Activated T-helper 9 cell treated with anti-CD3 and anti-CD28 coated beads, Interleukin-2, amount 50 U/mL, for 16 hours (primary cell): ENCODE data around the gene TGM3.

Experiments
- DNase-seq: peaks from one replicate; pipeline ENCODE4 v3.0.0-alpha.2; 2020; ENCODE audit warnings: low read depth

Gene TGM3

DNA sequence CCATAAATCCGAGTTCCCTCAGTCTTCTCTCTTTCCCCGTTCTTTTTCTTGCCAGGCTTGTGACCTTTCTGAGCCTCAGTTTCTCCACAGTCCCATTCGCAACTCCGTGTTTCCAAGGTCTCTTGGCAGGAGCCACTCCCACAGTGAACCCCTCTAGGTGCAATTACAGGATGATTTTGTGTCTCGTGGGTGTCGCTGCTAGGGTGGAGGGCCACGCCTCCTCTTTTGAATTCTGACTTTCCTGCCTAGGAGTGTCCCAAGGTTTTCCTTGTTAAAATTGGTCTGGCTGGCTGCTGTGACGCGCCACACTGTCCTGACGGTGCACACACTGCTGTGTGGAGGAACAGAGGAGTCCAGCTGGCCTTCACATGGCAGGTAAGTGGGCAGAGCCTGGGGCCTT is 84.8 kb downstream of the TGM3 start, which contains the start of gene TGM6:
TSS of gene TGM6 (plus strand) at position 301 of the 400 bp plus-strand sequence. CDS start at position 369, 68 bp downstream.
- no peak for DNase-seq

DNA sequence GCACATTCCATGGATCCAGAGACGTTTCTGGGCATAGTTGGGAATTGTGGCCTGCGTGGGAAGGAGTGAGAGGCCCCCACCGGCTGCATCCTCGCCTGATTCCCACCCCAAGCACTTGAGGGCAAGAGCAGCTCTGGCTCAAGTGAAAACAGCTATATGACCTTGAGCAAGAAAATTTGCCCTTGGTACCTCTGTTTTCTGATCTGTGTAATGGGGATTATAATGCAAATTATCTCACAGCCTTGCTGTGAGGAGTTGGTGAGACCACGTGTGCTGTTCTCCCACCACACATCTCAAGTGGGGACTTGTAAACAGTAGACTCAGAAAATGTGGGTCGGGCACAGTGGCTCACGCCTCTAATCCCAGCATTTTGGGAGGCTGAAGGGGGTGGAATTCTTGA is 85.5 kb downstream of the TGM3 start:
- DNase-seq, result no peak

DNA sequence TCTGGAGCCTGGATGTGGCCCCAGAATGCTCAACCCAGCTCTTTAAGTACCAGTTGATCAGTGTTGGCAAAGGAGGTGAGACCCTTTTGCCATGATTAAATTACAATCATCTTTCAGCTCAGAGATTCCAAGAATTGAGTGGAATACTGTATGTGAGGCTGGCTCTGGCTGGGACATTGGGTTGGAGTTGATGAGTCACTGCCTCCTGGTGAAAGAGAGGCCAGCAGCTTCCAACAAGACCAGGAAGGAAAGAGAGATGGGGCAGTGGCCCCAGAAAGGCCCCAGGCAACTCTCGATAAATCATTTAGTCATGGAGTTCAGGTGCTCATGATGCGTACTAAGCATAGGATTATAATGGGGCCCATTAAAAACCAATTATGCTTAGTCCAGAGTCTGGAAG is 87.0 kb downstream of the TGM3 start:
- no peak for DNase-seq

DNA sequence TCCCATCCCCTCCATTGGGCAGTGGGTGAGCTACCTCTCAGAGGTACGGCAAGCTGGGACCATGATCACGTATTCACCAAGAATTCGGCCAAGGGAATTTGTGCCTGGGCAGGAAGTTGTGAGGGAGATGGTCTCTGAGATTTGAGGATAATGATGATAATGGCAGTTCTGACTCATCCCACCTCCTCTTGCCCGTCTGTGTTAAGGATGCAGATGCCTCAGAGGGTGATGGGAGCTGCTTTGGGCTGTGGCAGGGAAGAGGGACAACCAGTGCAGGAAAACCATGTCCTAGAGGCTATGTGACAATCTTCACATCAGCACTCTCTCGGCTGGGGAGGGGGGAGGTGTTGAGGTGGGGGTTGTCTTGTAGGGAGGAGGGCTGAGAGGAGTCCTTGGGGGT is 89.2 kb downstream of the TGM3 start:
- DNase-seq, result no peak

DNA sequence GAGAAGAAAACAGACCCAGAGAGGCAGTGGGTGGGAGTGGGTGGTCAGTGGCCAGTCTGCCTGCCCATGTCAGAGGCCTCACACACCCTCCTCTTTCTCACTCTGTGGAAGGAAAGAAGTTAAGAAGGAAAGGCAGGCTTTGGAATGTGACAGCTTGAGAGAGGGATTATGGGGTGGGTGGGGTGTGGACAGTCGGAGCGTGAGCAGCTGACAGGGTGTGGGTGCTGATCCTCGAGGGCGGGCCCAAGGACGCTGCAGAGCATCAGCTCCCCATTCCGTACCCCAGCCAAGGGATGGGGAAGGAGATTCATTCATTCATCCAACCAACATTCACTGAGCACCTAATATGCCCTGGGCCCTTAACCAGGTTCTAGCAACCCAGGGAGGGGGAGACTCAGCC is 89.7 kb downstream of the TGM3 start:
- DNase-seq, result no peak

DNA sequence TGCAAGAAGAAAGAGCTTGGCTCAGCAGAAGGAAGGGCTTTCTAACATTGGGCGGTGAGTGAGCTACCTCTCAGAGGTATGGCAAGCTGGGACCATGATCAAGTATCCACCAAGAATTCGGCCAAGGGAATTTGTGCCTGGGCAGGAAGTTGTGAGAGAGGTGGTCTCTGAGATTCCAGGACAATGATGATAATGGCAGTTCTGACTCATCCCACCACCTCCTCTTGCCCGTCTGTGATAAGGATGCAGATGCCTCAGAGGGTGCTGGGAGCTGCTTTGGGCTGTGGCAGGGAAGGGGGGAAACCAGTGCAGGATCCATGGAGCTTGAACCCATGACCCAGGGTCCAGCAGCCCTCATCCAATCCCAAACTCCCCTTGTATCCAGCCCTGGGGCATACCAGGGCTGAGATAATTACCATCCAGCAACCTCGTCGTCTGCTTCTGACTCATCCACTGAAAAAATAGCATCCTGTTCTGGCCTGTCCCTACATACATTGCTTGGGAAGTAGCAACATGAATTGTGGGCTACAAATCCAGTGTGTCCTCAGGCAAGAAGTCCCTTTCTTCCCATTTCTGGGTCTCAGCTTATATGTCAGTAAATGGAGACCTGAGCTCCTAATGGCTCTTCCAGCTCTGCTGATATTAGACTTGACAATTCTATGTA is 90.8 kb downstream of the TGM3 start:
- DNase-seq, result no peak

DNA sequence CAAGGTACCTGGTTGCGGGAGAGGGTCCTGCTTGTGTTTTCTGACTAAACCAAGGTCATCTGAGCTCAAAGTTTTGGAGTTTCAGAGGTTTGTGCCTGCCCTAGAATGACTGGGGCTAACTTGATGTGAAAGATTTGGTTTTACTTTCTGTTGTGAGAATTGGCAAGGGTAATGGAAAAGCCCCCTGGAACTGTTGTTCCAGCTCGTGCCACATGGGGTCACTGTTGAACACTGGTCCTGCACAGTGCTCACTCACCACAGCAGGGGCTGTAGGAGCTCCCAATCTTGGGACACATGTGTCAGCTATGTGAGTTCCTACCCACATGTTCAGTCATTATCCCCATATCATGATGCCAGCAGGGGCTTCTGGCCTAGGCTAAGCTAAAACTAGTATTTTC is 91.4 kb downstream of the TGM3 start:
- peak; percentile 16 for DNase-seq

DNA sequence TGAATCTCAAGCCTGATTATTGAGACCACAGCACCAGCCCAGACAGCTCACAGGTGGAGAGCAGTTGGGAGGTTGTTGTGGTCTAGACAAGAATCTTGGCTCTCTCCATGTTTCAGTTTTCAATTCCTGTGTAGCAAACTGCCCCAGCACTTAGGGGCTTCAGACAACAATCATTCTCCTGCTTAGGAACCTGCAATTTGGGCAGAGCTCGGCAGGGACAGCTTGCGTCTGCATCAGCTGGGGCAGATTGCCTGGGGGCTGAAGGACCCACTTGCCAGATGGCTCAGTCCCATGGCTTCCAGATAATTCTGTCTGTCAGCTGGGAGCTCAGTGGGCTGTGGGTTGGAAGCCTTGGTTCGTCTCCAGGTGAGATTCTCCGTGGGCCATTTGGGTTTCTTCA is 91.8 kb downstream of the TGM3 start:
- DNase-seq, result no peak
